KOPT-K1 (cell line): ENCODE data around the gene IFT81.
"Not testable (repeated sequence)": the region's sequence is repeated elsewhere in the genome, so short reads cannot be mapped to it uniquely, and the experiment has no call there.

Experiments
- H3K27ac ChIP-seq: fragments of 200-600 bp; sonication (generic); 2 replicates; pipeline ENCODE4 v1.5.1; 2016; ENCODE audit warnings: antibody characterized with exemption, mild to moderate bottlenecking, low read depth, low read length; ENCODE audit not compliant: poor library complexity, severe bottlenecking
- H3K36me3 ChIP-seq: fragments of 200-600 bp; sonication (generic); 2 replicates; pipeline ENCODE4 v1.5.1; 2017; ENCODE audit warnings: antibody characterized with exemption, mild to moderate bottlenecking, low read length, moderate library complexity; ENCODE audit not compliant: insufficient read depth
- H3K9me3 ChIP-seq: fragments of 200-600 bp; sonication (generic); 2 replicates; pipeline ENCODE4 v1.5.1; 2017; ENCODE audit warnings: antibody characterized with exemption, low read length, mild to moderate bottlenecking; ENCODE audit not compliant: insufficient read depth, poor library complexity, severe bottlenecking

IFT81 gene, protein sequence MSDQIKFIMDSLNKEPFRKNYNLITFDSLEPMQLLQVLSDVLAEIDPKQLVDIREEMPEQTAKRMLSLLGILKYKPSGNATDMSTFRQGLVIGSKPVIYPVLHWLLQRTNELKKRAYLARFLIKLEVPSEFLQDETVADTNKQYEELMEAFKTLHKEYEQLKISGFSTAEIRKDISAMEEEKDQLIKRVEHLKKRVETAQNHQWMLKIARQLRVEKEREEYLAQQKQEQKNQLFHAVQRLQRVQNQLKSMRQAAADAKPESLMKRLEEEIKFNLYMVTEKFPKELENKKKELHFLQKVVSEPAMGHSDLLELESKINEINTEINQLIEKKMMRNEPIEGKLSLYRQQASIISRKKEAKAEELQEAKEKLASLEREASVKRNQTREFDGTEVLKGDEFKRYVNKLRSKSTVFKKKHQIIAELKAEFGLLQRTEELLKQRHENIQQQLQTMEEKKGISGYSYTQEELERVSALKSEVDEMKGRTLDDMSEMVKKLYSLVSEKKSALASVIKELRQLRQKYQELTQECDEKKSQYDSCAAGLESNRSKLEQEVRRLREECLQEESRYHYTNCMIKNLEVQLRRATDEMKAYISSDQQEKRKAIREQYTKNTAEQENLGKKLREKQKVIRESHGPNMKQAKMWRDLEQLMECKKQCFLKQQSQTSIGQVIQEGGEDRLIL

GRCh38 chr12:110124269-110124995 lies at the start of gene IFT81:
IFT81 (plus strand) TSS chr12:110124357; CDS start chr12:110127381, 3,024 bp downstream.
- Histone ChIP-seq H3K9me3 (no peaks in the 10 kb centered on the region), H3K36me3 (no peaks in the 10 kb centered on the region), H3K27ac (peak within 1 kb of the TSS; percentile 62)

DNA sequence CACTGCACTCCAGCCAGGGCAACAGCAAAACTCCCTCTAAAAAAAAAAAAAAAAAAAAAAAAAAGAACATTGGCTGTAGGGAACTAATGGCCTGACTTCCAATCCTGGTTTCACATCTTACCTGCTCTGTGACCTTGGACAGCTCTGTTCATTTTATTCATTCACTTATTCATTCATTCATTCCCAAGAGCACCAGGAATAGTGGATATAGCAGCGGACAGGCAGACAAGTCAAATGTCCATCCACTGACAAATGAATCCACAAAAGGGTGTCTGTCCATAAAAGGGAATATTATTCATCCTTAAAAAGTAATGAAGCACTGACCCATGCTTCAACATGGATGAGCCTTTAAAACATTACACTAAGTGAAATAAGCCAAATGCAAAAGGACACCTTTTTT lies 48.3 kb upstream of the IFT81 start:
- Histone ChIP-seq H3K9me3 (no peaks in the 10 kb centered on the region), H3K36me3 (no peaks in the 10 kb centered on the region), H3K27ac (no peak overlapping the region)

- Histone ChIP-seq H3K36me3 (no peaks in the 10 kb centered on the region), H3K27ac (no peak overlapping the region), H3K9me3 (no peaks in the 10 kb centered on the region)
Measured at GRCh38 chr12:110077800-110078199, 46.4 kb upstream of the IFT81 start.

- Histone ChIP-seq H3K9me3 (no peaks in the 10 kb centered on the region), H3K36me3 (no peaks in the 10 kb centered on the region), H3K27ac (peak overlapping the region; percentile 74)
Measured at GRCh38 chr12:110079477-110080400, 44.4 kb upstream of the IFT81 start.

DNA sequence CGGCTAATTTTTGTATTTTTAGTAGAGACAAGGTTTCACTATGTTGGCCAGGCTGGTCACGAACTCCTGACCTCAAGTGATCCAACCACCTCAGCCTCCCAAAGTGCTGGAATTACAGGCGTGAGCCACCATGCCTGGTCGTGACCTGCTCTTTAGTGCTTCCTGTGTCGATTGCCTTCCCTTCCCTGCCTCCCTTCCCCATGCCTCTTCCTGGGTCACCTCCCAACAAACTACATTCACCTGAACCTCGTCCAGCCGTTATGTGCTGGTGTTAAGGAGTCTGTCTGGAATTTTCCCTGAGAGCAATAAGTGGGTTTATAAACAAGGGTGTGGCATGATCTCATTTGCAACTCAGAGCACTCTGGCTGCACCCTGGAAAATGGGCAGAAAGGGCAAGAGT lies 43.7 kb upstream of the IFT81 start:
- no peaks in the 10 kb centered on the region for H3K9me3 ChIP-seq
- H3K27ac ChIP-seq = peak overlapping the region; percentile 74
- no peaks in the 10 kb centered on the region for H3K36me3 ChIP-seq

DNA sequence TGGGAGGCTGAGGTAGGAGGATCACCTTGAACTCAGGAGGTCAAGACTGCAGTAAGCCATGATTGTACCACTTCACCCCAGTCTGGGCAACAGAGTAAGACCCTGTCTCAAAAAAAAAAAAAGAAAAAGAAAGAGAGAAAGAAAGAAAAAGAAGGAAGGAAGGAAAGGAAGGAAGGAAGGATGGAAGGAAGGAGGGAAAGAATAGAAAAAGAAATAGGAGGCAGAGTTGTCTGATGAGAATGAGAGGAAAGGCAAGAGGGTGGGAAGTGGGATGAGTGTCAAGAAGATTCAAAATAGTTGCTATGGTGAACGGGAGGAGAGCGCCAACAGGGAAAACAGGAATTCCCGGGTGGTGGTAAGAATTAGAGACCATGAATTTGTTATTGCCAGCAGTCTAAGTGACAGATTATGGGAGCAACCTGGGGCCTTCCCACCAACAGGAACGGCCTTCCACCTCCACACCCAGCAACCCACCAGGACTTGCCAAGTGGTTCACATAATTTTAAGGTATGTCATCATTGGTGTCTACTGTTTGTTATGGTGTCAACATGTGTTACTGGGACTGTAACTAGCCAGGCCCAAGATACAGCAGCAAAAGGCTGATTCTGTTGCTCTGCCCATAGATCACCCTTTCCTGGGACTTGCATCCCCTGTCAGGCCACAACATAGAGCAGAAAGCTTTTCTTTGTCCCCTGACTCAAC lies 39.7 kb upstream of the IFT81 start:
- Histone ChIP-seq H3K27ac (no peak overlapping the region), H3K36me3 (no peaks in the 10 kb centered on the region), H3K9me3 (no peaks in the 10 kb centered on the region)

GRCh38 chr12:110088216-110088615 lies 35.9 kb upstream of the IFT81 start:
- not testable (repeated sequence) for H3K27ac ChIP-seq, H3K9me3 ChIP-seq, H3K36me3 ChIP-seq

DNA sequence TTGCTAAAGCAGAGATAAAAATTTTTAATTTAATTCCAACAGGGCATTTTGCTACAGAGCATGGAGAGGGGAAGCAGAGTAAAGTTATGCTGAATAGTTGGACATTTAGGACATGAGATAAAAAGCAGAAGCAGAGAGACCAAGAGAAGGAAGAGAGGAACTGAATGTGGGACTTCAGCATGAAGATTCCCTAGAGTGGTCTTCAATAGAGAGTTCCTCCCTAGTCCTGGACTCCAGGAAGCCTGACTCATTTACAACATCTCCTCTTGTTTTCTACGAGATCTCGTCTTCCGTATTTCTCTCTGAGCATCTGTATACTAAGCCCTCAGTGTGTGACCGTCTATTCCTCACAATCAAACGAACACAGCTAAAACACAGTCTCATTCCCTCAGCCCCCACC lies 35.2 kb upstream of the IFT81 start:
- Histone ChIP-seq H3K36me3 (no peaks in the 10 kb centered on the region), H3K9me3 (no peaks in the 10 kb centered on the region), H3K27ac (no peak overlapping the region)

- H3K36me3 ChIP-seq = no peaks in the 10 kb centered on the region
- no peak overlapping the region for H3K27ac ChIP-seq
- H3K9me3 ChIP-seq = no peaks in the 10 kb centered on the region
Measured at GRCh38 chr12:110090266-110091135, 33.7 kb upstream of the IFT81 start.

GRCh38 chr12:110091136-110091711 lies 32.9 kb upstream of the IFT81 start:
- H3K9me3 ChIP-seq = no peaks in the 10 kb centered on the region
- H3K36me3 ChIP-seq = no peaks in the 10 kb centered on the region
- no peak overlapping the region for H3K27ac ChIP-seq

DNA sequence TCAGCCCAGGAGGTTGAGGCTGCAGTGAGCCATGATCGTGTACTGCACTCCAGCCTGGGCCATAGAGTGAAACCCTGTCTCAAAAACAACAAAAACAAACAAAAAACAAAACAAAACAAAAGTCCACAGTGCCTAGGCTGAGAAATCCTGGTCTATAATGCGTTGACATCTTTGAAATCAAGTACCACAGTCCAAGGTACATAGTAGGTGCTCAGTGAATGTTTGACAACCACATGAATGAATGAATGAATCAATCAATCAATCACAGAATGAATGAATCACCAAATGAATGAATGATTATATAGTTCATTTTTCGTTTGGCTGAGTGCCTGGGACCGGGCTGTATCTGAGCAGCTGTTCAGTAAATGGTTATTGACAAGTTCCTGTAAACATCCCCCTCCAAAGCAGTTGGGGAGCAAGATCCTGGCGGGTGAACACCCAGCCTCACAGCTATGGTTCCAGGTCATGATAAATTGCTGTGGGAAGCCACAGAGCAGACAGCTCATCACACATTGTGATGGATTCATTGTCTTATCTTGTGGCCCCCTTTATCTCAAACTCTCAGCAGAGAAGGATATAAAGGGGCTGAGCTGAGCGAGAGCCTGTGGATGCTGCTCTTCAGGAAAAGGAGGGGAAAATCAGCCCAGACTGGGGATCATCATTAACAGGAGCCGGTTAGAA lies 30.4 kb upstream of the IFT81 start:
- Histone ChIP-seq H3K36me3 (no peaks in the 10 kb centered on the region), H3K27ac (no peak overlapping the region), H3K9me3 (no peaks in the 10 kb centered on the region)

DNA sequence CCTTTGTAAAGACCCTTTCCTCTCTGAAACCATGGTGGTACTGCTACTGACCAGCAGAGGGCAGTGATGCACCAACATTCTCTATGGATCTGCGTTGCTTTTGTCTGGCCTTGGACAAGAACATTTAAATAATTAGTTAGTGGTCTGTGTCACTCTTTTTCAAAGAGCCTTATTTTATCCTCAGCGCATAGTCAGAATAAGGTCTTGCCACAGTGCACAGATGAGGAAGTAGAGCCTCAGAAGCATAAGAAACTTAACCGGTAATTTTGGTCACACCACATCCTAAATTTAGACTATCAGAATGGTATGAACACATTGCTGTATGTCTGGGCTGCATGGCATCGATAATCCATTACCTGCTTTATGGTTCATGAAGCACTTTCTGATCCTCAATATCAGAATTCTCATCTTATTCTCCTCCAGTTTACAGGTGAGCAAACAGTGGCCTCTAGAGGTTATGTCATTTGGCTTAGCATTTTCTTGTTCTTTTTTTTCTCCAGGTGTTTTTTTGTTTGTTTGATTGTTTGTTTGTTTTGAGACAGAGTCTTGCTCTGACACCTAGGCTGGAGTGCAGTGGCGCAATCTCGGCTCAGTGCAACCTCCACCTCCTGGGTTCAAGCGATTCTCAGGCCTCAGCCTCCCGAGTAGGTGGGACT lies 23.7 kb upstream of the IFT81 start:
- no peak overlapping the region for H3K27ac ChIP-seq
- H3K9me3 ChIP-seq = no peaks in the 10 kb centered on the region
- no peaks in the 10 kb centered on the region for H3K36me3 ChIP-seq
